Measurements from ENCODE around the gene ZNF407.

ZNF407 gene

DNA sequence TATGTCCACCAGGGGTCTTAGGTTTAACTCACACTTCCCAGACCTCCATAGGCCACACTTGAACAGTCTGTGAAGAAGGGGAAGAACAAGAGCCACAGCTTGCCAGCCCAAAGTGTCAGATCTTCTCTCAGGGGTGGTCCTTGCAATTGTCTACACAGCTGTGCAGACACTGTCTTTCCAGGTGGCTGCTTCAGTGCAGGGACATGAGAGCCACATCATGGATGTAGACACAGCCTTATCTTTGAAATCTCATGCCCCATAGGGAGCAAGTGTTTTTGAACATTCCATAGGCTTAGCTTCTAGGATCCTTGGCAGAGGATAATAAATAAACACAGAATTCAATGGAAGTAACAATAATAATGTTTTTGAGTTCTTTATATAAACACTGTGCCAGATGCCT, 6.7 kb downstream of the ZNF407 start:
- Histone ChIP-seq H3K27ac (peak overlapping the region; percentile 66), H3K27me3 (ENCODE audit: insufficient read depth, low read depth) (no peaks in the 10 kb centered on the region), H3K79me2 (ENCODE audit: insufficient read depth, low read depth) (peaks cover 88% of the 10 kb centered on the region), H3K4me1 (ENCODE audit: low read depth, poor library complexity, severe bottlenecking) (peaks cover 88% of the 10 kb centered on the region), H4K20me1 (ENCODE audit: insufficient read depth) (no peaks in the 10 kb centered on the region), H3K36me3 (ENCODE audit: insufficient read depth) (no peaks in the 10 kb centered on the region), H2AFZ (ENCODE audit: low read depth) (peak overlapping the region; percentile 31; the same call in 1 of the 2 replicates), H3K4me3 (IDR thresholded peaks at IDR 0.05; ENCODE audit: insufficient read depth, low read depth, low read length) (peak overlapping the region; percentile 35), H3K4me2 (peak overlapping the region; percentile 83), H3K9ac (peak overlapping the region; percentile 41; the same call in 1 of the 2 replicates)
- TF ChIP-seq, protein P1, sequence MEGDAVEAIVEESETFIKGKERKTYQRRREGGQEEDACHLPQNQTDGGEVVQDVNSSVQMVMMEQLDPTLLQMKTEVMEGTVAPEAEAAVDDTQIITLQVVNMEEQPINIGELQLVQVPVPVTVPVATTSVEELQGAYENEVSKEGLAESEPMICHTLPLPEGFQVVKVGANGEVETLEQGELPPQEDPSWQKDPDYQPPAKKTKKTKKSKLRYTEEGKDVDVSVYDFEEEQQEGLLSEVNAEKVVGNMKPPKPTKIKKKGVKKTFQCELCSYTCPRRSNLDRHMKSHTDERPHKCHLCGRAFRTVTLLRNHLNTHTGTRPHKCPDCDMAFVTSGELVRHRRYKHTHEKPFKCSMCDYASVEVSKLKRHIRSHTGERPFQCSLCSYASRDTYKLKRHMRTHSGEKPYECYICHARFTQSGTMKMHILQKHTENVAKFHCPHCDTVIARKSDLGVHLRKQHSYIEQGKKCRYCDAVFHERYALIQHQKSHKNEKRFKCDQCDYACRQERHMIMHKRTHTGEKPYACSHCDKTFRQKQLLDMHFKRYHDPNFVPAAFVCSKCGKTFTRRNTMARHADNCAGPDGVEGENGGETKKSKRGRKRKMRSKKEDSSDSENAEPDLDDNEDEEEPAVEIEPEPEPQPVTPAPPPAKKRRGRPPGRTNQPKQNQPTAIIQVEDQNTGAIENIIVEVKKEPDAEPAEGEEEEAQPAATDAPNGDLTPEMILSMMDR (conservative IDR thresholded peaks at IDR 0.05; ENCODE audit: low read depth, low read length): peak; percentile 35; the same call in 1 of the 2 replicates

DNA sequence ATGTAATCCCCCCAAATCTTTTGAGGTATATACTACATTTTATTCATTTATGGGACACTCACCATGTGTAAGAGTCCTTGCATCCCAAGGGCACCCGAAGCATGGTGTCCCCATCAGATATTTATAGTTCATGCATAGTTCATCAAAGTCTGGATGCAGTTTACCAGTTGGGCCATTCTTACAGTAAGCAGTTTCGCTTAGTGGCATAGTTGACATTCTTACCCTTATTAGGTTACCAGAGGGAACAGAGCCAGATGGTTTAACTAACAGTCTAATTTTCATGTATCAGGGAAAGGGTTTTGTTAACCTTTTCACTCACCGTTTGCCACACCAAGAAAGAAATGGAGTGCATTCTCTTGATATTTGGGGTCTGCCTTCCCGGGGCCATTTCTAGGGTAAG, 7.1 kb downstream of the ZNF407 start:
- Histone ChIP-seq H3K9ac (peak overlapping the region; percentile 41; the same call in 1 of the 2 replicates), H3K27ac (peak overlapping the region; percentile 66), H3K4me1 (ENCODE audit: low read depth, poor library complexity, severe bottlenecking) (peaks cover 87% of the 10 kb centered on the region), H4K20me1 (ENCODE audit: insufficient read depth) (no peaks in the 10 kb centered on the region), H3K4me2 (peak overlapping the region; percentile 83), H3K27me3 (ENCODE audit: insufficient read depth, low read depth) (no peaks in the 10 kb centered on the region), H2AFZ (ENCODE audit: low read depth) (peak overlapping the region; percentile 31; the same call in 1 of the 2 replicates), H3K4me3 (IDR thresholded peaks at IDR 0.05; ENCODE audit: insufficient read depth, low read depth, low read length) (peak overlapping the region; percentile 35), H3K36me3 (ENCODE audit: insufficient read depth) (no peaks in the 10 kb centered on the region), H3K79me2 (ENCODE audit: insufficient read depth, low read depth) (peaks cover 88% of the 10 kb centered on the region)
- TF ChIP-seq, protein P1 (conservative IDR thresholded peaks at IDR 0.05; ENCODE audit: low read depth, low read length): no peak

DNA sequence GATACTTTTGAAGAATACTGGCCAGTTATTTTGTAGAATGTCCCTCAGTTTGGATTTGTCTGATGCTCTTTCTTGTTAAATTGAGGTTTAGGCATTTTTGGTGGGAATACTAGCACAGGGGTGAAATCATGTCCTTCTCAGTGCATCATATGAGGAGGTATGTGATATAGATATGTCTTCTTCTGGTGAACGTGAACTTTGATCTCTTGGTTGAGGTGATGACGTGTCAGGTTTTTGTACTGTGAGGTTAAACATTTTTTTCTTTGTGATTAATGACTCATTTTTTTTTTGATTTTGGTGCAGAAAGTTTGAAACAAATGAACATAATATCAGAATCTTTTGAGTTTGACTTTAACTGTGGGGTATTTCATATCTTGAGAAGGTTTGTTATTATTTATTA, 11.0 kb downstream of the ZNF407 start:
- H4K20me1 ChIP-seq (ENCODE audit: insufficient read depth): no peaks in the 10 kb centered on the region
- H3K4me3 ChIP-seq (IDR thresholded peaks at IDR 0.05; ENCODE audit: insufficient read depth, low read depth, low read length): no peak overlapping the region
- TF ChIP-seq, protein P1 (conservative IDR thresholded peaks at IDR 0.05; ENCODE audit: low read depth, low read length): no peak
- H3K27ac ChIP-seq: no peak overlapping the region
- H3K36me3 ChIP-seq (ENCODE audit: insufficient read depth): no peaks in the 10 kb centered on the region
- H3K4me1 ChIP-seq (ENCODE audit: low read depth, poor library complexity, severe bottlenecking): peaks cover 99% of the 10 kb centered on the region
- peaks cover 73% of the 10 kb centered on the region; the same call in 1 of the 2 replicates for H3K79me2 ChIP-seq (ENCODE audit: insufficient read depth, low read depth)
- H2AFZ ChIP-seq (ENCODE audit: low read depth): no peak overlapping the region
- H3K9ac ChIP-seq: no peak overlapping the region
- 0 out of 2 replicates have a peak overlapping the region, but pooled peaks have one; percentile 1 for H3K4me2 ChIP-seq
- no peaks in the 10 kb centered on the region for H3K27me3 ChIP-seq (ENCODE audit: insufficient read depth, low read depth)

DNA sequence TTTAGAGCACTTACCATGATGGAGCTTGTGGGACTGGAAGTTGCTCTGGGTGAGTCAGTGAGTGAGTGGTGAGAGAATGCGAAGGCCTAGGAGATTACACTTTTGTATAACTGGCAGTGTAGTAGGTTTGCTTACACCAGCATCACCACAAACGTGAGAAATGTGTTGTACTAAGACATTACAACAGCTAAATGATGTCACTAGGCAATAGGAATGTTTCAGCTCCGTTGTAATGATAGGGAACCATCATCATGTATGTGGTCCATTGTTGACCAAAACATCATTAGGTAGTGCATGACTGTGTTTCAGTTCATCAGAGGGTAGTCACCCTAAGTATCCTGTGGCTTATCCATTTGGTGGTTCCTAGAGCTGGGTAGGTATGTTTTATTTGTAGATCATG, 11.9 kb downstream of the ZNF407 start:
- H3K9ac ChIP-seq: no peak overlapping the region
- H3K4me3 ChIP-seq (IDR thresholded peaks at IDR 0.05; ENCODE audit: insufficient read depth, low read depth, low read length): no peak overlapping the region
- no peak overlapping the region for H3K4me2 ChIP-seq
- TF ChIP-seq, protein P1 (conservative IDR thresholded peaks at IDR 0.05; ENCODE audit: low read depth, low read length): no peak
- H3K27me3 ChIP-seq (ENCODE audit: insufficient read depth, low read depth): no peaks in the 10 kb centered on the region
- H3K36me3 ChIP-seq (ENCODE audit: insufficient read depth): no peaks in the 10 kb centered on the region
- no peak overlapping the region for H3K27ac ChIP-seq
- no peaks in the 10 kb centered on the region for H4K20me1 ChIP-seq (ENCODE audit: insufficient read depth)
- H3K79me2 ChIP-seq (ENCODE audit: insufficient read depth, low read depth): peaks cover 71% of the 10 kb centered on the region; the same call in 1 of the 2 replicates
- no peak overlapping the region for H2AFZ ChIP-seq (ENCODE audit: low read depth)
- H3K4me1 ChIP-seq (ENCODE audit: low read depth, poor library complexity, severe bottlenecking): peaks cover 99% of the 10 kb centered on the region

Data from KMS-11 (cell line).